WTC11 (cell line): Measurements from ENCODE around the gene TRRAP. TPM values are rescaled to one million over a fixed set of nuclear protein-coding genes. Genes with fewer than 3 reads are reported as not detected.
A peak's percentile ranks its signal among the peaks of the same experiment; 100 is the strongest.

ENCODE experiments used
- ATAC-seq: fragments of 200-7000 bp; cut with Tn5 transposase; 2 replicates; pipeline ENCODE4 v1.10.0; 2021; ENCODE audit warnings: mild to moderate bottlenecking, moderate library complexity
- CTCF ChIA-PET: fragments of 300-600 bp; sonication (Branson Sonifier 250); formaldehyde crosslinking; loops from one replicate; lab custom pipeline; 2021; ENCODE audit warnings: antibody characterized with exemption; lab: Charles Lee
- POLR2A ChIA-PET: fragments of 350-600 bp; sonication (Branson Sonifier 250); formaldehyde crosslinking; loops from one replicate; lab custom pipeline; 2021; ENCODE audit warnings: antibody characterized with exemption; lab: Charles Lee
- DNase-seq: peaks from one replicate; pipeline ENCODE4 v3.0.0; 2021; ENCODE audit warnings: low spot score
- H3K27ac Mint-ChIP-seq: 2 replicates; pipeline ENCODE4 v1.8.0; 2021; ENCODE audit warnings: mixed read lengths
- H3K27me3 Mint-ChIP-seq: 2 replicates; pipeline ENCODE4 v1.8.0; 2021; ENCODE audit warnings: low read depth, mild to moderate bottlenecking, moderate library complexity, mixed read lengths
- H3K36me3 Mint-ChIP-seq: 2 replicates; pipeline ENCODE4 v1.8.0; 2021; ENCODE audit warnings: mixed read lengths
- H3K4me1 Mint-ChIP-seq: 2 replicates; pipeline ENCODE4 v1.8.0; 2022; ENCODE audit warnings: mixed read lengths
- H3K4me3 Mint-ChIP-seq: 2 replicates; pipeline ENCODE4 v1.8.0; 2021; ENCODE audit warnings: mild to moderate bottlenecking, moderate library complexity, mixed read lengths
- H3K9me3 Mint-ChIP-seq: 2 replicates; pipeline ENCODE4 v1.8.0; 2021; ENCODE audit warnings: mixed read lengths
- ATF1 ChIP-seq: sonication (generic); formaldehyde crosslinking; IDR thresholded peaks from 2 replicates; pipeline ENCODE4 v1.8.1; 2023; ENCODE audit warnings: mild to moderate bottlenecking, moderate library complexity, missing genetic modification reagents
- ATF6 ChIP-seq: sonication (generic); formaldehyde crosslinking; IDR thresholded peaks from 2 replicates; pipeline ENCODE4 v1.8.1; 2023; ENCODE audit warnings: mild to moderate bottlenecking, missing genetic modification reagents
- CBFB ChIP-seq: sonication (generic); formaldehyde crosslinking; IDR thresholded peaks from 2 replicates; pipeline ENCODE4 v1.8.1; 2022; ENCODE audit warnings: mild to moderate bottlenecking, low read depth, missing genetic modification reagents
- E2F1 ChIP-seq: sonication (generic); formaldehyde crosslinking; IDR thresholded peaks from 2 replicates; pipeline ENCODE4 v1.8.0; 2022; ENCODE audit warnings: mild to moderate bottlenecking, missing genetic modification reagents
- EMX1 ChIP-seq: fragments of 250-450 bp; sonication (Bioruptor Pico); IDR thresholded peaks from 2 replicates; pipeline ENCODE4 v1.8.0; 2021; ENCODE audit warnings: mild to moderate bottlenecking
- ERG ChIP-seq: fragments of 250-450 bp; sonication (Bioruptor Pico); IDR thresholded peaks from 2 replicates; pipeline ENCODE4 v1.8.0; 2021; ENCODE audit warnings: mild to moderate bottlenecking
- FOXJ3 ChIP-seq: sonication (generic); formaldehyde crosslinking; IDR thresholded peaks from 2 replicates; pipeline ENCODE4 v1.9.0; 2021; ENCODE audit warnings: missing genetic modification reagents, mild to moderate bottlenecking, borderline replicate concordance
- FOXP4 ChIP-seq: sonication (generic); formaldehyde crosslinking; IDR thresholded peaks from 2 replicates; pipeline ENCODE4 v1.8.0; 2022; ENCODE audit warnings: mild to moderate bottlenecking, missing genetic modification reagents
- HMGA2 ChIP-seq: fragments of 250-450 bp; sonication (Bioruptor Pico); IDR thresholded peaks from 2 replicates; pipeline ENCODE4 v1.4.0; 2021; ENCODE audit warnings: mild to moderate bottlenecking, moderate library complexity
- MXD4 ChIP-seq: fragments of 250-450 bp; sonication (Bioruptor Pico); IDR thresholded peaks from 2 replicates; pipeline ENCODE4 v1.8.0; 2021; ENCODE audit warnings: mild to moderate bottlenecking, moderate library complexity, borderline replicate concordance
- NR1H2 ChIP-seq: sonication (generic); formaldehyde crosslinking; IDR thresholded peaks from 2 replicates; pipeline ENCODE4 v1.9.0; 2021; ENCODE audit warnings: mild to moderate bottlenecking, moderate library complexity, missing genetic modification reagents
- NR2C2 ChIP-seq: sonication (generic); formaldehyde crosslinking; IDR thresholded peaks from 2 replicates; pipeline ENCODE4 v1.8.0; 2022; ENCODE audit warnings: mild to moderate bottlenecking, missing genetic modification reagents
- SMAD4 ChIP-seq: sonication (generic); formaldehyde crosslinking; IDR thresholded peaks from 2 replicates; pipeline ENCODE4 v1.8.0; 2022; ENCODE audit warnings: mild to moderate bottlenecking, missing genetic modification reagents
- SP1 ChIP-seq: sonication (generic); formaldehyde crosslinking; conservative IDR thresholded peaks from 2 replicates; pipeline ENCODE4 v1.8.1; 2022; ENCODE audit warnings: missing genetic modification reagents
- TEAD1 ChIP-seq: sonication (generic); formaldehyde crosslinking; IDR thresholded peaks from 2 replicates; pipeline ENCODE4 v1.8.0; 2022; ENCODE audit warnings: mild to moderate bottlenecking, missing genetic modification reagents
- ZNF219 ChIP-seq: sonication (generic); formaldehyde crosslinking; IDR thresholded peaks from 2 replicates; pipeline ENCODE4 v1.8.0; 2023; ENCODE audit warnings: missing genetic modification reagents, mild to moderate bottlenecking, borderline replicate concordance
- ZNF512 ChIP-seq: sonication (generic); formaldehyde crosslinking; IDR thresholded peaks from 2 replicates; pipeline ENCODE4 v1.8.1; 2022; ENCODE audit warnings: missing genetic modification reagents, borderline replicate concordance
- ZNF532 ChIP-seq: fragments of 250-450 bp; sonication (Bioruptor Pico); IDR thresholded peaks from 2 replicates; pipeline ENCODE4 v1.9.0; 2021; ENCODE audit warnings: mild to moderate bottlenecking, borderline replicate concordance
- total RNA-seq: library from RNA; stranded (reverse); gene quantifications from 3 replicates; pipeline ENCODE4 v1.2.3, GENCODE V29; 2021

TRRAP gene
- total RNA-seq, 1 experiment from 2014 or later, result 46.5 TPM

GRCh38 chr7:98969386-98969785 lies 91.1 kb downstream of the TRRAP start:
- Mint-ChIP-seq H3K36me3 (peaks cover 90% of the 10 kb centered on the region), H3K4me3 (no peak overlapping the region), H3K9me3 (no peaks in the 10 kb centered on the region), H3K27me3 (no peaks in the 10 kb centered on the region), H3K4me1 (no peaks in the 10 kb centered on the region), H3K27ac (peak overlapping the region; percentile 32; the same call in 1 of the 2 replicates)
- no peak for TF ChIP-seq ZNF219 (CRISPR knock-in tag)
- TF ChIP-seq ZNF512 (CRISPR knock-in tag), result no peak
- TF ChIP-seq SMAD4 (CRISPR knock-in tag), result no peak
- TF ChIP-seq MXD4 (CRISPR knock-in tag), result no peak
- no peak for TF ChIP-seq HMGA2 (CRISPR knock-in tag)
- no peak for TF ChIP-seq NR1H2 (CRISPR knock-in tag)
- CTCF ChIA-PET, result no interaction called here
- DNase-seq, result no peak
- POLR2A ChIA-PET, result no interaction called here
- no peak for ATAC-seq

GRCh38 chr7:98970016-98970615 lies 91.8 kb downstream of the TRRAP start:
- no peaks in the 10 kb centered on the region for H3K4me1 Mint-ChIP-seq
- no peak overlapping the region for H3K27ac Mint-ChIP-seq
- no peak for DNase-seq
- no peak for TF ChIP-seq ATF6 (CRISPR knock-in tag)
- no peak for TF ChIP-seq ERG (CRISPR knock-in tag)
- TF ChIP-seq SP1, result no peak
- no peak for TF ChIP-seq FOXP4 (CRISPR knock-in tag)
- no peak for TF ChIP-seq CBFB (CRISPR knock-in tag)
- ATAC-seq, result no peak
- H3K27me3 Mint-ChIP-seq, result no peaks in the 10 kb centered on the region
- peaks cover 89% of the 10 kb centered on the region for H3K36me3 Mint-ChIP-seq
- ChIA-PET POLR2A (no interaction called here), CTCF (no interaction called here)
- no peak overlapping the region for H3K4me3 Mint-ChIP-seq
- H3K9me3 Mint-ChIP-seq, result no peaks in the 10 kb centered on the region

GRCh38 chr7:98970805-98971204 lies 92.5 kb downstream of the TRRAP start:
- ChIA-PET CTCF (no interaction called here), POLR2A (no interaction called here)
- no peak overlapping the region for H3K4me3 Mint-ChIP-seq
- ATAC-seq, result no peak
- no peaks in the 10 kb centered on the region for H3K9me3 Mint-ChIP-seq
- peaks cover 87% of the 10 kb centered on the region for H3K36me3 Mint-ChIP-seq
- no peaks in the 10 kb centered on the region for H3K27me3 Mint-ChIP-seq
- no peak for DNase-seq
- H3K4me1 Mint-ChIP-seq, result no peaks in the 10 kb centered on the region
- no peak overlapping the region for H3K27ac Mint-ChIP-seq
- TF ChIP-seq E2F1 (no peak), EMX1 (CRISPR knock-in tag) (no peak), NR2C2 (CRISPR knock-in tag) (no peak), FOXJ3 (no peak), ATF1 (no peak), ATF6 (CRISPR knock-in tag) (no peak), ZNF532 (no peak), TEAD1 (CRISPR knock-in tag) (no peak)
